ENCODE results near the gene FAM120A. TPM values are rescaled to one million over a fixed set of nuclear protein-coding genes. Genes with fewer than 3 reads are reported as not detected.

The FAM120A gene
- total RNA-seq, 5 donors from 2014 or later (not counting 1 experiment from before 2014, with no cell fraction given), result 76.0 to 96.3 (median 93.5) TPM

- peaks cover 50% of the 10 kb centered on the region for H3K36me3 Mint-ChIP-seq
- Histone ChIP-seq H3K4me3 (ENCODE audit: control insufficient read depth in 1 of 2, extremely low read depth in 1 of 2, low read length in 1 of 2) (no peak overlapping the region), H3K36me3 (ENCODE audit: control insufficient read depth in 2 of 2, extremely low read depth in 1 of 2, insufficient read depth in 1 of 2, low read length in 1 of 2) (peaks cover 10 to 34% of the 10 kb centered on the region in 2 donors), H3K27me3 (replicated peaks in 1 of 2; ENCODE audit: control insufficient read depth in 2 of 2, extremely low read depth in 1 of 2, insufficient read depth in 2 of 2, low read length in 1 of 2) (no peaks in the 10 kb centered on the region), H3K9me3 (no peaks in the 10 kb centered on the region), H3K4me1 (ENCODE audit: control insufficient read depth in 1 of 2, extremely low read depth in 1 of 2, insufficient read depth in 2 of 2, low read length in 2 of 2) (peaks cover 0 to 8% of the 10 kb centered on the region in 2 experiments), H3K27ac (ENCODE audit: low read length) (no peak overlapping the region)
- H3K27ac Mint-ChIP-seq, result no peak overlapping the region
- no peak for ATAC-seq (replicated peaks in 1 of 4)
- no peaks in the 10 kb centered on the region for H3K27me3 Mint-ChIP-seq
- no peaks in the 10 kb centered on the region for H3K9me3 Mint-ChIP-seq
- CTCF ChIA-PET, result no interaction called here
- no peak overlapping the region for H3K4me3 Mint-ChIP-seq
- DNase-seq, result no peak
- POLR2A ChIA-PET, result no interaction called here
- WGBS (ENCODE audit: insufficient coverage), result 100% methylated on average over 3 of the region's 4 CpGs
- peaks cover 30 to 52% (median 44%) of the 10 kb centered on the region in 3 donors for H3K4me1 Mint-ChIP-seq
Observed at GRCh38 chr9:93480262-93480661, 28.8 kb downstream of the FAM120A start.

GRCh38 chr9:93480728-93481324, 29.3 kb downstream of the FAM120A start:
- H3K4me3 Mint-ChIP-seq, result no peak overlapping the region
- peaks cover 49% of the 10 kb centered on the region for H3K36me3 Mint-ChIP-seq
- no peak overlapping the region for H3K27ac Mint-ChIP-seq
- WGBS (ENCODE audit: insufficient coverage), result 95% methylated on average over 6 of the region's 7 CpGs
- no peak overlapping the region for H3K27ac ChIP-seq (ENCODE audit: low read length)
- H3K4me1 ChIP-seq (ENCODE audit: control insufficient read depth in 1 of 2, extremely low read depth in 1 of 2, insufficient read depth in 2 of 2, low read length in 2 of 2), result peaks cover 0 to 8% of the 10 kb centered on the region in 2 experiments
- H3K9me3 Mint-ChIP-seq, result no peaks in the 10 kb centered on the region
- H3K27me3 Mint-ChIP-seq, result no peaks in the 10 kb centered on the region
- H3K4me3 ChIP-seq (ENCODE audit: control insufficient read depth in 1 of 2, extremely low read depth in 1 of 2, low read length in 1 of 2), result no peak overlapping the region
- H3K9me3 ChIP-seq, result no peaks in the 10 kb centered on the region
- ATAC-seq (replicated peaks in 1 of 4) (no peak), DNase-seq (no peak)
- peaks cover 13 to 34% of the 10 kb centered on the region in 2 donors for H3K36me3 ChIP-seq (ENCODE audit: control insufficient read depth in 2 of 2, extremely low read depth in 1 of 2, insufficient read depth in 1 of 2, low read length in 1 of 2)
- no peaks in the 10 kb centered on the region for H3K27me3 ChIP-seq (replicated peaks in 1 of 2; ENCODE audit: control insufficient read depth in 2 of 2, extremely low read depth in 1 of 2, insufficient read depth in 2 of 2, low read length in 1 of 2)
- H3K4me1 Mint-ChIP-seq, result peaks cover 30 to 51% (median 43%) of the 10 kb centered on the region in 3 donors
- POLR2A ChIA-PET, result no interaction called here
- CTCF ChIA-PET, result no interaction called here

- H3K27ac Mint-ChIP-seq, result no peak overlapping the region
Observed at GRCh38 chr9:93483497-93483896, 32.0 kb downstream of the FAM120A start.

GRCh38 chr9:93486268-93486667, 34.8 kb downstream of the FAM120A start:
- H3K27ac Mint-ChIP-seq, result peak overlapping the region in 1 of 2 donors; percentile 11
- CTCF ChIA-PET, result interaction anchor here in 1 of 2 donors (0.7 kb wide), 1 partner anchor 80 kb away, joined by 3 read pairs; no protein-coding TSS in a partner anchor

More at GRCh38 chr9:93483497-93483896, 32.0 kb downstream of the FAM120A start:
- POLR2A ChIA-PET, result no interaction called here
- H3K36me3 ChIP-seq (ENCODE audit: control insufficient read depth in 2 of 2, extremely low read depth in 1 of 2, insufficient read depth in 1 of 2, low read length in 1 of 2), result peaks cover 13 to 24% of the 10 kb centered on the region in 2 donors
- no peaks in the 10 kb centered on the region for H3K9me3 ChIP-seq
- no peak overlapping the region for H3K4me3 ChIP-seq (ENCODE audit: control insufficient read depth in 1 of 2, extremely low read depth in 1 of 2, low read length in 1 of 2)
- DNase-seq (no peak), ATAC-seq (replicated peaks in 1 of 4) (no peak)
- no peaks in the 10 kb centered on the region for H3K9me3 Mint-ChIP-seq
- H3K4me1 Mint-ChIP-seq, result peaks cover 49 to 54% (median 51%) of the 10 kb centered on the region in 3 donors
- no peaks in the 10 kb centered on the region for H3K27me3 Mint-ChIP-seq
- peaks cover 0 to 8% of the 10 kb centered on the region in 2 experiments for H3K4me1 ChIP-seq (ENCODE audit: control insufficient read depth in 1 of 2, extremely low read depth in 1 of 2, insufficient read depth in 2 of 2, low read length in 2 of 2)
- H3K27me3 ChIP-seq (replicated peaks in 1 of 2; ENCODE audit: control insufficient read depth in 2 of 2, extremely low read depth in 1 of 2, insufficient read depth in 2 of 2, low read length in 1 of 2), result no peaks in the 10 kb centered on the region
- WGBS (ENCODE audit: insufficient coverage), result no CpG with 5 or more reads among the region's 2 CpGs
- no peak overlapping the region for H3K4me3 Mint-ChIP-seq
- no peak overlapping the region for H3K27ac ChIP-seq (ENCODE audit: low read length)
- H3K36me3 Mint-ChIP-seq, result peaks cover 54% of the 10 kb centered on the region
- CTCF ChIA-PET, result interaction anchor here in 1 of 2 donors (0.6 kb wide), 1 partner anchor 1350 kb away, joined by 5 read pairs; no protein-coding TSS in a partner anchor

GRCh38 chr9:93488244-93488643, 36.8 kb downstream of the FAM120A start:
- Histone ChIP-seq H3K4me1 (ENCODE audit: control insufficient read depth in 1 of 2, extremely low read depth in 1 of 2, insufficient read depth in 2 of 2, low read length in 2 of 2) (peaks cover 0 to 3% of the 10 kb centered on the region in 2 experiments), H3K27ac (ENCODE audit: low read length) (no peak overlapping the region), H3K9me3 (no peaks in the 10 kb centered on the region), H3K36me3 (ENCODE audit: control insufficient read depth in 2 of 2, extremely low read depth in 1 of 2, insufficient read depth in 1 of 2, low read length in 1 of 2) (peaks cover 3 to 30% of the 10 kb centered on the region in 2 donors), H3K4me3 (ENCODE audit: control insufficient read depth in 1 of 2, extremely low read depth in 1 of 2, low read length in 1 of 2) (no peak overlapping the region), H3K27me3 (replicated peaks in 1 of 2; ENCODE audit: control insufficient read depth in 2 of 2, extremely low read depth in 1 of 2, insufficient read depth in 2 of 2, low read length in 1 of 2) (no peaks in the 10 kb centered on the region)
- DNase-seq (no peak), ATAC-seq (replicated peaks in 1 of 4) (no peak)
- no peak overlapping the region for H3K4me3 Mint-ChIP-seq
- H3K9me3 Mint-ChIP-seq, result no peaks in the 10 kb centered on the region
- POLR2A ChIA-PET, result no interaction called here
- peaks cover 45 to 52% (median 50%) of the 10 kb centered on the region in 3 donors for H3K4me1 Mint-ChIP-seq
- H3K27ac Mint-ChIP-seq, result no peak overlapping the region
- 94% methylated on average over 4 of the region's 5 CpGs for WGBS (ENCODE audit: insufficient coverage)
- H3K36me3 Mint-ChIP-seq, result peaks cover 50% of the 10 kb centered on the region
- CTCF ChIA-PET, result no interaction called here
- no peaks in the 10 kb centered on the region for H3K27me3 Mint-ChIP-seq

More at GRCh38 chr9:93486268-93486667, 34.8 kb downstream of the FAM120A start:
- Mint-ChIP-seq H3K4me3 (no peak overlapping the region), H3K27me3 (no peaks in the 10 kb centered on the region), H3K9me3 (no peaks in the 10 kb centered on the region), H3K4me1 (peaks cover 48 to 58% (median 56%) of the 10 kb centered on the region in 3 donors), H3K36me3 (peaks cover 54% of the 10 kb centered on the region)
- WGBS (ENCODE audit: insufficient coverage), result no CpG with 5 or more reads among the region's 1 CpG
- no peak overlapping the region for H3K4me3 ChIP-seq (ENCODE audit: control insufficient read depth in 1 of 2, extremely low read depth in 1 of 2, low read length in 1 of 2)
- DNase-seq, result no peak
- peaks cover 8 to 30% of the 10 kb centered on the region in 2 donors for H3K36me3 ChIP-seq (ENCODE audit: control insufficient read depth in 2 of 2, extremely low read depth in 1 of 2, insufficient read depth in 1 of 2, low read length in 1 of 2)
- H3K27me3 ChIP-seq (replicated peaks in 1 of 2; ENCODE audit: control insufficient read depth in 2 of 2, extremely low read depth in 1 of 2, insufficient read depth in 2 of 2, low read length in 1 of 2), result no peaks in the 10 kb centered on the region
- no peak for ATAC-seq (replicated peaks in 1 of 4)
- H3K4me1 ChIP-seq (ENCODE audit: control insufficient read depth in 1 of 2, extremely low read depth in 1 of 2, insufficient read depth in 2 of 2, low read length in 2 of 2), result peaks cover 0 to 7% of the 10 kb centered on the region in 2 experiments
- POLR2A ChIA-PET, result no interaction called here
- no peaks in the 10 kb centered on the region for H3K9me3 ChIP-seq
- H3K27ac ChIP-seq (ENCODE audit: low read length), result no peak overlapping the region

GRCh38 chr9:93491593-93492232, 40.2 kb downstream of the FAM120A start:
- Mint-ChIP-seq H3K27ac (no peak overlapping the region), H3K4me3 (no peak overlapping the region), H3K27me3 (no peaks in the 10 kb centered on the region), H3K36me3 (peaks cover 53% of the 10 kb centered on the region), H3K9me3 (no peaks in the 10 kb centered on the region), H3K4me1 (peaks cover 42 to 53% (median 53%) of the 10 kb centered on the region in 3 donors)
- peaks cover 16 to 33% of the 10 kb centered on the region in 2 donors for H3K36me3 ChIP-seq (ENCODE audit: control insufficient read depth in 2 of 2, extremely low read depth in 1 of 2, insufficient read depth in 1 of 2, low read length in 1 of 2)
- CTCF ChIA-PET, result interaction anchor here in 1 of 2 donors (0.6 kb wide), 1 partner anchor 23 kb away, joined by 4 read pairs; no protein-coding TSS in a partner anchor
- H3K27me3 ChIP-seq (replicated peaks in 1 of 2; ENCODE audit: control insufficient read depth in 2 of 2, extremely low read depth in 1 of 2, insufficient read depth in 2 of 2, low read length in 1 of 2), result no peaks in the 10 kb centered on the region
- H3K4me3 ChIP-seq (ENCODE audit: control insufficient read depth in 1 of 2, extremely low read depth in 1 of 2, low read length in 1 of 2), result no peak overlapping the region
- no peaks in the 10 kb centered on the region for H3K9me3 ChIP-seq
- H3K27ac ChIP-seq (ENCODE audit: low read length), result no peak overlapping the region
- H3K4me1 ChIP-seq (ENCODE audit: control insufficient read depth in 1 of 2, extremely low read depth in 1 of 2, insufficient read depth in 2 of 2, low read length in 2 of 2), result peaks cover 0 to 6% of the 10 kb centered on the region in 2 experiments
- POLR2A ChIA-PET, result interaction anchor here in 1 of 2 donors (0.6 kb wide), 1 partner anchor 632 kb away, joined by 4 read pairs; no protein-coding TSS in a partner anchor
- no peak for DNase-seq
- ATAC-seq (replicated peaks in 1 of 4), result no peak
- WGBS (ENCODE audit: insufficient coverage), result 100% methylated on average over 1 of the region's 3 CpGs

All from T-cell (primary cell).